GM12878 (cell line): Measurements from ENCODE around the gene TFCP2. TPM values are rescaled to one million over a fixed set of nuclear protein-coding genes. Genes with fewer than 3 reads are reported as not detected.

ENCODE experiments used
- ATAC-seq: fragments of 200-7000 bp; cut with Tn5 transposase; 3 replicates; pipeline ENCODE4 v1.9.1; 2020; ENCODE audit warnings: mild to moderate bottlenecking, moderate library complexity
- BruUV-seq: library from RNA; stranded (reverse); fragments of 400-500 nt; replicated peaks from 2 replicates; lab custom pipeline; 2021; lab: Mats Ljungman, UMichigan
- CTCF ChIA-PET: fragments of 300-600 bp; sonication (Branson Sonifier 250); formaldehyde crosslinking; extraction: SDS; loops from one replicate; lab custom pipeline; 2021; ENCODE audit warnings: inconsistent platforms; lab: Yijun Ruan, JAX
- POLR2A ChIA-PET: fragments of 350-600 bp; formaldehyde crosslinking; extraction: SDS; loops from one replicate; lab custom pipeline; 2021; ENCODE audit warnings: inconsistent platforms; lab: Charles Lee
- RAD21 ChIA-PET: fragments of 300-600 bp; sonication (Branson Sonifier 250); formaldehyde crosslinking; loops from one replicate; lab custom pipeline; 2023; ENCODE audit warnings: antibody characterized with exemption; ENCODE audit not compliant: unreplicated experiment; lab: Charles Lee
- SMC1A ChIA-PET: fragments of 300-600 bp; sonication (Branson Sonifier 250); formaldehyde crosslinking; loops from one replicate; lab custom pipeline; 2023; ENCODE audit not compliant: unreplicated experiment, uncharacterized antibody; lab: Charles Lee
- DNase-seq: peaks from one replicate; pipeline ENCODE4 v3.0.0-alpha.2; 2011; ENCODE audit warnings: low read depth, low spot score
- FAIRE-seq: peaks from 3 replicates; lab custom pipeline; 2011; peaks lifted over from hg19 to GRCh38; lab: Jason Lieb, UNC
- H2AFZ ChIP-seq: 2 replicates; pipeline ENCODE4 v1.6.0; 2011; ENCODE audit warnings: low read depth, low read length, control low read depth; ENCODE audit not compliant: control insufficient read depth
- H3K27ac ChIP-seq: 2 replicates; pipeline ENCODE4 v1.5.1; 2011; ENCODE audit warnings: control low read depth; ENCODE audit not compliant: control insufficient read depth, insufficient read depth
- H3K27me3 ChIP-seq, 2 experiments: replicated peaks in 1 of 2; 2 replicates each; pipeline versions ENCODE4 v1.6.0 to v1.6.1; 2011; ENCODE audit warnings: low read length in 1 of 2; ENCODE audit not compliant: control insufficient read depth in 2 of 2, insufficient read depth in 2 of 2
- H3K36me3 ChIP-seq, 2 experiments: 2 replicates each; pipeline ENCODE4 v1.5.1; 2011; ENCODE audit warnings: low read length in 1 of 2; ENCODE audit not compliant: control insufficient read depth in 2 of 2, insufficient read depth in 2 of 2
- H3K4me1 ChIP-seq: 2 replicates; pipeline ENCODE4 v1.6.1; 2011; ENCODE audit warnings: mild to moderate bottlenecking, low read length, moderate library complexity, mixed read lengths; ENCODE audit not compliant: control insufficient read depth, insufficient read depth
- H3K4me2 ChIP-seq: 2 replicates; pipeline ENCODE4 v1.6.0; 2011; ENCODE audit warnings: control low read depth; ENCODE audit not compliant: control insufficient read depth, insufficient read depth
- H3K4me3 ChIP-seq: fragments of 200-600 bp; sonication (generic); 2 replicates; pipeline ENCODE4 v1.5.1; 2016
- H3K79me2 ChIP-seq: 2 replicates; pipeline ENCODE4 v1.6.0; 2011; ENCODE audit warnings: low read length; ENCODE audit not compliant: control insufficient read depth, insufficient read depth
- H3K9ac ChIP-seq: 2 replicates; pipeline ENCODE4 v1.8.0; 2011; ENCODE audit warnings: low read length, control low read depth, mixed read lengths; ENCODE audit not compliant: control insufficient read depth, insufficient read depth
- H3K9me3 ChIP-seq: replicated peaks from 3 replicates; pipeline ENCODE4 v1.5.1; 2011; ENCODE audit warnings: mild to moderate bottlenecking, low read length; ENCODE audit not compliant: control insufficient read depth, insufficient read depth
- H4K20me1 ChIP-seq: 2 replicates; pipeline ENCODE4 v1.6.0; 2011; ENCODE audit not compliant: control insufficient read depth, insufficient read depth
- DPF2 ChIP-seq: fragments of 450-650 bp; IDR thresholded peaks from 2 replicates; pipeline ENCODE4 v1.6.1; 2017; ENCODE audit warnings: mild to moderate bottlenecking
- FOXK2 ChIP-seq: fragments of 450-650 bp; IDR thresholded peaks from 2 replicates; pipeline ENCODE4 v1.6.1; 2017; ENCODE audit warnings: mild to moderate bottlenecking, moderate library complexity
- IRF4 ChIP-seq: IDR thresholded peaks from 2 replicates; pipeline ENCODE4 v1.6.1; 2011; ENCODE audit warnings: low read depth, low read length
- MTA3 ChIP-seq: IDR thresholded peaks from 2 replicates; pipeline ENCODE4 v1.6.1; 2012; ENCODE audit warnings: low read length, inconsistent platforms, borderline replicate concordance
- PAX5 ChIP-seq: IDR thresholded peaks from 2 replicates; pipeline ENCODE4 v1.6.1; 2011; ENCODE audit warnings: low read depth, low read length, borderline replicate concordance
- RELA ChIP-seq: fragments of 450-650 bp; IDR thresholded peaks from 2 replicates; pipeline ENCODE4 v1.8.0; 2014; ENCODE audit warnings: borderline replicate concordance; ENCODE audit not compliant: partially characterized antibody
- SMAD1 ChIP-seq: fragments of 450-650 bp; IDR thresholded peaks from 2 replicates; pipeline ENCODE4 v1.6.1; 2018; ENCODE audit warnings: mild to moderate bottlenecking, low read depth; ENCODE audit not compliant: partially characterized antibody
- SMC3 ChIP-seq: IDR thresholded peaks from 2 replicates; pipeline ENCODE4 v1.6.1; 2011; ENCODE audit warnings: low read length, improper control_type of control experiment, borderline replicate concordance
- SPI1 ChIP-seq: IDR thresholded peaks from 2 replicates; pipeline ENCODE4 v1.6.1; 2011; ENCODE audit warnings: low read depth, mild to moderate bottlenecking, low read length, moderate library complexity, borderline replicate concordance; ENCODE audit not compliant: insufficient read depth
- WRNIP1 ChIP-seq: IDR thresholded peaks from 2 replicates; pipeline ENCODE4 v1.6.1; 2011; ENCODE audit warnings: low read depth, low read length, improper control_type of control experiment, borderline replicate concordance
- WGBS: methylation state at CpG from one replicate; pipeline ENCODE4 v1.1.6; 2016; ENCODE audit warnings: low lambda C conversion rate; ENCODE audit not compliant: insufficient replicate concordance, insufficient coverage; ENCODE audit errors: missing lambda C conversion rate; 5-methylcytosine and 5-hydroxymethylcytosine counted together
- in situ Hi-C: fragments of 300-500 bp; cut with MboI; formaldehyde crosslinking; loops from 9 replicates; pipeline ENCODE4 v1.14.3; 2018; ENCODE audit warnings: mixed read lengths
- intact Hi-C: fragments of 100-400 bp; cut with micrococcal nuclease; formaldehyde crosslinking; loops from one replicate; pipeline ENCODE4 v1.14.2; 2022; ENCODE audit not compliant: unreplicated experiment
- polyA plus RNA-seq, 11 experiments: library from polyadenylated mRNA; depleted of rRNA in 4 of 11; unstranded in 6 of 11; stranded (reverse) in 5 of 11; fragments of >200 nt; fragmentation: Nextera tagmentation in 4 of 11; fragmentation: Illumina TruSeq in 1 of 11; extraction: Ambion mirVana in 4 of 11; extraction: Trizol in 1 of 11; gene quantifications; 1 replicate in 1 of 11; 2 replicates in 10 of 11; pipeline versions ENCODE4 v1.2.1 to v1.2.3, GENCODE V29; 2011 to 2016; ENCODE audit warnings: inconsistent platforms in 2 of 11, missing spikeins in 2 of 11, low read depth in 1 of 11
- total RNA-seq, 4 experiments: library from RNA; depleted of rRNA in 3 of 4; stranded (reverse); fragments of >200 nt in 3 of 4; fragmentation: Illumina TruSeq in 1 of 4; extraction: Trizol in 1 of 4; gene quantifications; 2 replicates each; pipeline versions ENCODE4 v1.2.1 to v1.2.3, GENCODE V29; 2013 to 2021
- TF ChIP-seq, protein P1 (sequence below): IDR thresholded peaks from 2 replicates; pipeline ENCODE4 v1.6.1; 2012; ENCODE audit warnings: low read depth, low read length, improper control_type of control experiment
- TF ChIP-seq, protein P2 (sequence below): fragments of 450-650 bp; formaldehyde crosslinking; IDR thresholded peaks from 2 replicates; pipeline ENCODE4 v1.4.0; 2020; ENCODE audit warnings: mild to moderate bottlenecking, moderate library complexity

TFCP2 gene
- total and polyA plus RNA-seq, 10 of the 15 experiments (the other 5 are each of a cell fraction or from before 2014, with no cell fraction given), result 5.8 to 29.7 (median 14.2) TPM

- WGBS, result 90% methylated on average over 7 of the region's 7 CpGs
- Histone ChIP-seq H3K4me2 (no peak overlapping the region), H2AFZ (no peak overlapping the region), H3K79me2 (no peaks in the 10 kb centered on the region), H3K9me3 (no peaks in the 10 kb centered on the region), H3K4me1 (no peaks in the 10 kb centered on the region), H4K20me1 (no peaks in the 10 kb centered on the region), H3K9ac (no peak overlapping the region), H3K36me3 (peaks cover 13 to 37% of the 10 kb centered on the region in 2 experiments), H3K27me3 (no peaks in the 10 kb centered on the region), H3K27ac (no peak overlapping the region), H3K4me3 (no peak overlapping the region)
- CTCF ChIA-PET, result interaction anchor here (1.5 kb wide), 1 partner anchor 282 kb away, joined by 6 read pairs; no protein-coding TSS in a partner anchor
- ATAC-seq, result no peak
- no peak for DNase-seq
- intact Hi-C loops (no loop called here), in situ Hi-C loops (no loop called here)
- RAD21 ChIA-PET, result no interaction called here
- POLR2A ChIA-PET, result interaction anchor here (0.9 kb wide), 1 partner anchor 15 kb away, joined by 3 read pairs; no protein-coding TSS in a partner anchor
- SMC1A ChIA-PET, result interaction anchor here (1.6 to 2.3 kb wide), 2 partner anchors 10 to 17 kb away, joined by 3 to 6 read pairs; partner anchors contain the start of gene LETMD1
- TF ChIP-seq SMC3 (no peak), IRF4 (no peak), FOXK2 (no peak), SPI1 (no peak), MTA3 (no peak), DPF2 (no peak), RELA (no peak), SMAD1 (no peak), PAX5 (no peak), WRNIP1 (no peak)
- TF ChIP-seq, protein P1, sequence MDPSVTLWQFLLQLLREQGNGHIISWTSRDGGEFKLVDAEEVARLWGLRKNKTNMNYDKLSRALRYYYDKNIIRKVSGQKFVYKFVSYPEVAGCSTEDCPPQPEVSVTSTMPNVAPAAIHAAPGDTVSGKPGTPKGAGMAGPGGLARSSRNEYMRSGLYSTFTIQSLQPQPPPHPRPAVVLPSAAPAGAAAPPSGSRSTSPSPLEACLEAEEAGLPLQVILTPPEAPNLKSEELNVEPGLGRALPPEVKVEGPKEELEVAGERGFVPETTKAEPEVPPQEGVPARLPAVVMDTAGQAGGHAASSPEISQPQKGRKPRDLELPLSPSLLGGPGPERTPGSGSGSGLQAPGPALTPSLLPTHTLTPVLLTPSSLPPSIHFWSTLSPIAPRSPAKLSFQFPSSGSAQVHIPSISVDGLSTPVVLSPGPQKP, result no peak
- TF ChIP-seq, protein P2, sequence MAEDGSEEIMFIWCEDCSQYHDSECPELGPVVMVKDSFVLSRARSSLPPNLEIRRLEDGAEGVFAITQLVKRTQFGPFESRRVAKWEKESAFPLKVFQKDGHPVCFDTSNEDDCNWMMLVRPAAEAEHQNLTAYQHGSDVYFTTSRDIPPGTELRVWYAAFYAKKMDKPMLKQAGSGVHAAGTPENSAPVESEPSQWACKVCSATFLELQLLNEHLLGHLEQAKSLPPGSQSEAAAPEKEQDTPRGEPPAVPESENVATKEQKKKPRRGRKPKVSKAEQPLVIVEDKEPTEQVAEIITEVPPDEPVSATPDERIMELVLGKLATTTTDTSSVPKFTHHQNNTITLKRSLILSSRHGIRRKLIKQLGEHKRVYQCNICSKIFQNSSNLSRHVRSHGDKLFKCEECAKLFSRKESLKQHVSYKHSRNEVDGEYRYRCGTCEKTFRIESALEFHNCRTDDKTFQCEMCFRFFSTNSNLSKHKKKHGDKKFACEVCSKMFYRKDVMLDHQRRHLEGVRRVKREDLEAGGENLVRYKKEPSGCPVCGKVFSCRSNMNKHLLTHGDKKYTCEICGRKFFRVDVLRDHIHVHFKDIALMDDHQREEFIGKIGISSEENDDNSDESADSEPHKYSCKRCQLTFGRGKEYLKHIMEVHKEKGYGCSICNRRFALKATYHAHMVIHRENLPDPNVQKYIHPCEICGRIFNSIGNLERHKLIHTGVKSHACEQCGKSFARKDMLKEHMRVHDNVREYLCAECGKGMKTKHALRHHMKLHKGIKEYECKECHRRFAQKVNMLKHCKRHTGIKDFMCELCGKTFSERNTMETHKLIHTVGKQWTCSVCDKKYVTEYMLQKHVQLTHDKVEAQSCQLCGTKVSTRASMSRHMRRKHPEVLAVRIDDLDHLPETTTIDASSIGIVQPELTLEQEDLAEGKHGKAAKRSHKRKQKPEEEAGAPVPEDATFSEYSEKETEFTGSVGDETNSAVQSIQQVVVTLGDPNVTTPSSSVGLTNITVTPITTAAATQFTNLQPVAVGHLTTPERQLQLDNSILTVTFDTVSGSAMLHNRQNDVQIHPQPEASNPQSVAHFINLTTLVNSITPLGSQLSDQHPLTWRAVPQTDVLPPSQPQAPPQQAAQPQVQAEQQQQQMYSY (CRISPR knock-in tag), result no peak
- no peak for FAIRE-seq
- no TSS peak for BruUV-seq
Observed at GRCh38 chr12:51059086-51059485, 113.8 kb downstream of the TFCP2 start.
